ENCODE measurements around the gene ADGRL3. TPM values are rescaled to one million over a fixed set of nuclear protein-coding genes. Genes with fewer than 3 reads are reported as not detected.

The ADGRL3 gene
- total and polyA plus RNA-seq, 2 donors (not counting 1 experiment from before 2014, with no cell fraction given), result under 0.01 to 0.05 TPM

DNA sequence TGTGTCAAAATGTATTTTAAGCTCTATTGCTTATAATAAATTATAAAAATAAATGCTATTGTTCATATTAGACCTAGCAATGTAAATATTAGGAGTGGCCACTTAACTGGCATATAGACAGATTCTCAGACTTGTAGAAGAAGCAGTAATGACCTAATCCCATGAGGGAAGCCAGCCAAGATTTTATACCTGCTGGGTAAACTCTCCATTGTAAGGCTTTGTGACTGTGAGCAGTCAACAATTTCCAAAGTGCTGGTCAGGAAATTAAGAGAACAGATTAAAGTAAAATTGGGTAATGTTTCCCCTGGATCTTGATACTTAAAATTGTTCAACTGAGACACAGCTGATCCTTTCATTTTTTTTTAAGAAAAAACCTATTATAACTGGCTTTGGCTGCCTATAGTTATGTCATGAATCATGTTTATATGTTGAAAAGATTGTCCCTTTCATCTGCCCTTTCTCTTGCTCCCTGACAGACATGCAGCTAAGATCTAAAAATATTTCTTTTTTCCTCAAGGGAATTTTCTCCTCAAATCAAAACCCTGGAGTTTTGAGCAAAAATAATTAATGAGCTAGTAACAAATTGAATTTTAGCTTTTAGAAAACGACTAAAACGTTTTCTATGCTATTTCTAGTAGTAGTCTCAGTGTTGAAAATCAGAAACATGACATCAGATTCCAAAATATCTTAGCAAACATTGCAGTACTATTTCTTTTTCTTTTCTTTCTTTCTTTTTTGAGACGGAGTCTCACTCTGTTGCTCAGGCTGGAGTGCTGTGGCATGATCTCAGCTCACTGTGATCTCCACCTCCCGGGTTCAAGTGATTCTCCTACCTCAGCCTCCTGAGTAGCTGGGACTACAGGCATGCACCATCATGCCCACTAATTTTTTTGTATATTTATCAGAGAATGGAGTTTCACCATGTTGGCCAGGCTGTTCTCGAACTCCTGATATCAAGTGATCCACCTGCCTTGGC is 77.9 kb downstream of the ADGRL3 start:
- TF ChIP-seq, protein P1, sequence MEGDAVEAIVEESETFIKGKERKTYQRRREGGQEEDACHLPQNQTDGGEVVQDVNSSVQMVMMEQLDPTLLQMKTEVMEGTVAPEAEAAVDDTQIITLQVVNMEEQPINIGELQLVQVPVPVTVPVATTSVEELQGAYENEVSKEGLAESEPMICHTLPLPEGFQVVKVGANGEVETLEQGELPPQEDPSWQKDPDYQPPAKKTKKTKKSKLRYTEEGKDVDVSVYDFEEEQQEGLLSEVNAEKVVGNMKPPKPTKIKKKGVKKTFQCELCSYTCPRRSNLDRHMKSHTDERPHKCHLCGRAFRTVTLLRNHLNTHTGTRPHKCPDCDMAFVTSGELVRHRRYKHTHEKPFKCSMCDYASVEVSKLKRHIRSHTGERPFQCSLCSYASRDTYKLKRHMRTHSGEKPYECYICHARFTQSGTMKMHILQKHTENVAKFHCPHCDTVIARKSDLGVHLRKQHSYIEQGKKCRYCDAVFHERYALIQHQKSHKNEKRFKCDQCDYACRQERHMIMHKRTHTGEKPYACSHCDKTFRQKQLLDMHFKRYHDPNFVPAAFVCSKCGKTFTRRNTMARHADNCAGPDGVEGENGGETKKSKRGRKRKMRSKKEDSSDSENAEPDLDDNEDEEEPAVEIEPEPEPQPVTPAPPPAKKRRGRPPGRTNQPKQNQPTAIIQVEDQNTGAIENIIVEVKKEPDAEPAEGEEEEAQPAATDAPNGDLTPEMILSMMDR (conservative IDR thresholded peaks at IDR 0.05 in 1 of 2, IDR thresholded peaks at IDR 0.05 in 1 of 2; ENCODE audit: low read depth in 1 of 2, low read length in 2 of 2), result no peak
- TF ChIP-seq EZH2 (IDR thresholded peaks at IDR 0.05; ENCODE audit: low read length, missing control alignments), result no peak
- Histone ChIP-seq H3K4me1 (ENCODE audit: control insufficient read depth, extremely low read depth, insufficient read depth, low read length) (no peaks in the 10 kb centered on the region), H3K27ac (ENCODE audit: insufficient read depth, low read length) (no peak overlapping the region), H2AFZ (ENCODE audit: low read length) (no peak overlapping the region), H3K36me3 (ENCODE audit: control insufficient read depth, insufficient read depth, low read length) (no peaks in the 10 kb centered on the region), H3K27me3 (ENCODE audit: control insufficient read depth, insufficient read depth, low read length) (no peaks in the 10 kb centered on the region), H3K9ac (ENCODE audit: insufficient read depth, low read length) (no peak overlapping the region), H3K4me3 (replicated peaks in 1 of 4; ENCODE audit: control extremely low read depth in 1 of 4, insufficient read depth in 1 of 4, low read depth in 3 of 4, low read length in 4 of 4) (no peak overlapping the region), H3K9me3 (ENCODE audit: control insufficient read depth, insufficient read depth, low read depth, low read length) (no peaks in the 10 kb centered on the region), H3K4me2 (ENCODE audit: extremely low read depth, insufficient read depth, low read length) (no peak overlapping the region), H3K79me2 (ENCODE audit: control insufficient read depth, insufficient read depth, low read length) (no peaks in the 10 kb centered on the region), H4K20me1 (ENCODE audit: control insufficient read depth, extremely low read depth, insufficient read depth, low read length) (no peaks in the 10 kb centered on the region)
- peak in 1 of 2 donors; percentile 12 for DNase-seq (ENCODE audit: low read depth in 2 of 2)

DNA sequence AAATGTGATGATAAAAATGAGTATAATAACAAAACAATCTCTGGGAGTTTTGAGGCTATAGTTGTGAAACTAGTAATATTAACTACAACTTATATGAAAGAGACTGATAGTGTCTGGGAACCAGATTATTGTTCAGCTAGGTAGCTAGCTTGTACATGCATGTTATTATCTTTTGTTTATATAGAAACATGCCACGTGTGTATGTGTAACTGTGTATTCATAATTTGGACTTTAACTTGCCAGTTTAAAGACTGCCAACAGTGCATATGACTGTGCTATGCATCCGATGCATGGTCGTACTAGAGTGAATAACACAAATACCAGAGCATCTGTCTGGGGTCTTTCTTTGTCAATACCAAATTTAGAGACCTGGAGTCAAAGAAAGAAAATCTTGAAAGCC is 92.2 kb downstream of the ADGRL3 start:
- H3K27ac ChIP-seq (ENCODE audit: insufficient read depth, low read length), result no peak overlapping the region
- no peak for DNase-seq (ENCODE audit: low read depth in 2 of 2)
- no peaks in the 10 kb centered on the region for H3K79me2 ChIP-seq (ENCODE audit: control insufficient read depth, insufficient read depth, low read length)
- no peak overlapping the region for H3K9ac ChIP-seq (ENCODE audit: insufficient read depth, low read length)
- no peak overlapping the region for H3K4me3 ChIP-seq (replicated peaks in 1 of 4; ENCODE audit: control extremely low read depth in 1 of 4, insufficient read depth in 1 of 4, low read depth in 3 of 4, low read length in 4 of 4)
- no peaks in the 10 kb centered on the region for H4K20me1 ChIP-seq (ENCODE audit: control insufficient read depth, extremely low read depth, insufficient read depth, low read length)
- TF ChIP-seq, protein P1 (conservative IDR thresholded peaks at IDR 0.05 in 1 of 2, IDR thresholded peaks at IDR 0.05 in 1 of 2; ENCODE audit: low read depth in 1 of 2, low read length in 2 of 2), result no peak
- TF ChIP-seq EZH2 (IDR thresholded peaks at IDR 0.05; ENCODE audit: low read length, missing control alignments), result no peak
- no peaks in the 10 kb centered on the region for H3K36me3 ChIP-seq (ENCODE audit: control insufficient read depth, insufficient read depth, low read length)
- no peak overlapping the region for H2AFZ ChIP-seq (ENCODE audit: low read length)
- no peaks in the 10 kb centered on the region for H3K4me1 ChIP-seq (ENCODE audit: control insufficient read depth, extremely low read depth, insufficient read depth, low read length)
- H3K4me2 ChIP-seq (ENCODE audit: extremely low read depth, insufficient read depth, low read length), result no peak overlapping the region
- H3K9me3 ChIP-seq (ENCODE audit: control insufficient read depth, insufficient read depth, low read depth, low read length), result no peaks in the 10 kb centered on the region
- H3K27me3 ChIP-seq (ENCODE audit: control insufficient read depth, insufficient read depth, low read length), result no peaks in the 10 kb centered on the region

DNA sequence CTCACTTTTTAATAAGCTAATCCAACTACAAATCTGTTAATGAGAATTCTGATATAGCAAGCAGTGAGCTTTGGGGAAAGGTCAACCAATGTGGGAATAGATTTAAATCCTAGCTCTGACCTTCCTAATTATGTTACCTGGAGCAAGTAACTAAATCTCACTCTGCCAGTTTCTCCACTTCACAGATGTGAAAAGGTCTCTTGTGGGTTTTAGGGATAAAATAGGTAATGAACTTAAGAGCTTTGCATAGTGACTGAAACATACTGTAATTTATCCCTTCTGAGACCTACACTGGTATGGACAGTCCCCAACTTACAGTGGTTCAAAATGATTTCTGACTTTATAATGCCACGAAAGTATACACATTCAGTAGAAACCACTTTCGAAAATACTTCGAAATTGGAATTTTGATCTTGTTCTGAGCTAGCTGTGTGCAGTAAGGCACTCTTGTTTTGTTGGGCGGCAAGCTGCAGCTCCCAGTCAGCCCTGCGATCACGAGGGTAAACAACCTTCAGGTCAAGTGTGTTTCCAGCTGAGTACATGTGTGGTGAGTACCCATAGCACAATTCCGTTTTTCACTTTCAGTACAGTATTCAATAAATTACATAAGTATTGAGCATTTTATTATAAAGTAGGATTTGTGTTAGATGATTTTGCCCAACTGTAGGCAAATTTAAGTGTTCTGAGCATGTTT is 93.7 kb downstream of the ADGRL3 start:
- H3K27me3 ChIP-seq (ENCODE audit: control insufficient read depth, insufficient read depth, low read length), result no peaks in the 10 kb centered on the region
- no peaks in the 10 kb centered on the region for H3K4me1 ChIP-seq (ENCODE audit: control insufficient read depth, extremely low read depth, insufficient read depth, low read length)
- no peak overlapping the region for H3K27ac ChIP-seq (ENCODE audit: insufficient read depth, low read length)
- DNase-seq (ENCODE audit: low read depth in 2 of 2), result no peak
- H3K4me3 ChIP-seq (replicated peaks in 1 of 4; ENCODE audit: control extremely low read depth in 1 of 4, insufficient read depth in 1 of 4, low read depth in 3 of 4, low read length in 4 of 4), result no peak overlapping the region
- no peak overlapping the region for H2AFZ ChIP-seq (ENCODE audit: low read length)
- no peak overlapping the region for H3K4me2 ChIP-seq (ENCODE audit: extremely low read depth, insufficient read depth, low read length)
- no peaks in the 10 kb centered on the region for H3K36me3 ChIP-seq (ENCODE audit: control insufficient read depth, insufficient read depth, low read length)
- no peaks in the 10 kb centered on the region for H3K79me2 ChIP-seq (ENCODE audit: control insufficient read depth, insufficient read depth, low read length)
- TF ChIP-seq, protein P1 (conservative IDR thresholded peaks at IDR 0.05 in 1 of 2, IDR thresholded peaks at IDR 0.05 in 1 of 2; ENCODE audit: low read depth in 1 of 2, low read length in 2 of 2), result no peak
- no peak for TF ChIP-seq EZH2 (IDR thresholded peaks at IDR 0.05; ENCODE audit: low read length, missing control alignments)
- no peaks in the 10 kb centered on the region for H4K20me1 ChIP-seq (ENCODE audit: control insufficient read depth, extremely low read depth, insufficient read depth, low read length)
- H3K9me3 ChIP-seq (ENCODE audit: control insufficient read depth, insufficient read depth, low read depth, low read length), result no peaks in the 10 kb centered on the region
- H3K9ac ChIP-seq (ENCODE audit: insufficient read depth, low read length), result no peak overlapping the region
